Smooth muscle cell (in vitro differentiated cells): ENCODE measurements around the gene KRTAP9-2. TPM values are rescaled to one million over a fixed set of nuclear protein-coding genes. Genes with fewer than 3 reads are reported as not detected.

Source experiments
- DNase-seq: peaks from one replicate; lab custom pipeline; 2025; ENCODE audit not compliant: unreplicated experiment; lab: John Stamatoyannopoulos, UW
- H2AFZ ChIP-seq: fragments of 200-600 bp; sonication (generic); 2 replicates; pipeline ENCODE4 v1.6.0; 2016; ENCODE audit warnings: antibody characterized with exemption, low read depth, mild to moderate bottlenecking
- H3F3A ChIP-seq: fragments of 200-600 bp; sonication (generic); 2 replicates; pipeline ENCODE4 v1.6.0; 2017; ENCODE audit warnings: antibody characterized with exemption, low read depth
- H3K27ac ChIP-seq: fragments of 200-600 bp; sonication (generic); 2 replicates; pipeline ENCODE4 v1.5.1; 2016; ENCODE audit warnings: low read depth, mild to moderate bottlenecking
- H3K27me3 ChIP-seq: fragments of 200-600 bp; sonication (generic); 2 replicates; pipeline ENCODE4 v1.6.1; 2016; ENCODE audit warnings: low read depth, mild to moderate bottlenecking
- H3K36me3 ChIP-seq: fragments of 200-600 bp; sonication (generic); 2 replicates; pipeline ENCODE4 v1.5.1; 2016; ENCODE audit warnings: low read depth
- H3K4me1 ChIP-seq: fragments of 200-600 bp; sonication (generic); 2 replicates; pipeline ENCODE4 v1.5.1; 2016; ENCODE audit warnings: low read depth
- H3K4me2 ChIP-seq: fragments of 200-600 bp; sonication (generic); 2 replicates; pipeline ENCODE4 v1.6.0; 2016; ENCODE audit warnings: mild to moderate bottlenecking
- H3K4me3 ChIP-seq: fragments of 200-600 bp; sonication (generic); 2 replicates; pipeline ENCODE4 v1.5.1; 2016; ENCODE audit warnings: mild to moderate bottlenecking
- H3K79me2 ChIP-seq: fragments of 200-600 bp; sonication (generic); 2 replicates; pipeline ENCODE4 v1.6.0; 2016; ENCODE audit warnings: low read depth, mild to moderate bottlenecking
- H3K9ac ChIP-seq: fragments of 200-600 bp; sonication (generic); 2 replicates; pipeline ENCODE4 v1.6.0; 2016; ENCODE audit warnings: low read depth
- H3K9me3 ChIP-seq: fragments of 200-600 bp; sonication (generic); replicated peaks from 2 replicates; pipeline ENCODE4 v1.5.1; 2016; ENCODE audit warnings: low read depth
- H4K20me1 ChIP-seq: fragments of 200-600 bp; sonication (generic); 2 replicates; pipeline ENCODE4 v1.6.0; 2016; ENCODE audit warnings: low read depth
- CTCF ChIP-seq: fragments of 200-600 bp; sonication (generic); IDR thresholded peaks from 2 replicates; pipeline ENCODE4 v1.5.1; 2017; ENCODE audit warnings: borderline replicate concordance, mild to moderate bottlenecking, antibody characterized with exemption; ENCODE audit not compliant: insufficient read depth, poor library complexity, severe bottlenecking
- WGBS: methylation state at CpG from one replicate; pipeline ENCODE4 v1.1.7; 2016; ENCODE audit warnings: low lambda C conversion rate; 5-methylcytosine and 5-hydroxymethylcytosine counted together
- polyA plus RNA-seq: library from polyadenylated mRNA; unstranded; fragments of >200 nt; fragmentation: Nextera tagmentation; extraction: Ambion mirVana; gene quantifications from 2 replicates; pipeline ENCODE4 v1.2.1, GENCODE V29; 2016
- total RNA-seq: library from RNA; depleted of rRNA; stranded (reverse); fragments of >200 nt; gene quantifications from 2 replicates; pipeline ENCODE4 v1.2.3, GENCODE V29; 2014

Gene KRTAP9-2
- total and polyA plus RNA-seq, 2 experiments from 2014 or later, result not detected

- 73% methylated on average over 5 of the region's 5 CpGs for WGBS
- no peak for DNase-seq
- no peaks in the 10 kb centered on the region for H3K36me3 ChIP-seq
- no peak overlapping the region for H3K4me2 ChIP-seq
- no peaks in the 10 kb centered on the region for H3K27me3 ChIP-seq
- no peak overlapping the region for H3K9ac ChIP-seq
- H3K27ac ChIP-seq, result no peak overlapping the region
- H2AFZ ChIP-seq, result no peak overlapping the region
- H3K79me2 ChIP-seq, result no peaks in the 10 kb centered on the region
- no peaks in the 10 kb centered on the region for H3K4me1 ChIP-seq
- TF ChIP-seq CTCF, result no peak
- no peaks in the 10 kb centered on the region for H4K20me1 ChIP-seq
- no peak overlapping the region for H3K4me3 ChIP-seq
- H3K9me3 ChIP-seq, result peaks cover 3% of the 10 kb centered on the region
- no peaks in the 10 kb centered on the region for H3F3A ChIP-seq
Measured at GRCh38 chr17:41199421-41200078, 26.9 kb upstream of the KRTAP9-2 start.

GRCh38 chr17:41211845-41212466 lies 14.5 kb upstream of the KRTAP9-2 start:
- Histone ChIP-seq H3K4me2 (no peak overlapping the region), H3K27me3 (no peaks in the 10 kb centered on the region), H4K20me1 (no peaks in the 10 kb centered on the region), H2AFZ (no peak overlapping the region), H3F3A (no peaks in the 10 kb centered on the region), H3K27ac (no peak overlapping the region), H3K9me3 (no peaks in the 10 kb centered on the region), H3K4me1 (no peaks in the 10 kb centered on the region), H3K4me3 (no peak overlapping the region), H3K36me3 (no peaks in the 10 kb centered on the region), H3K9ac (no peak overlapping the region), H3K79me2 (no peaks in the 10 kb centered on the region)
- DNase-seq, result no peak
- 92% methylated on average over 1 of the region's 1 CpG for WGBS
- TF ChIP-seq CTCF, result no peak

DNA sequence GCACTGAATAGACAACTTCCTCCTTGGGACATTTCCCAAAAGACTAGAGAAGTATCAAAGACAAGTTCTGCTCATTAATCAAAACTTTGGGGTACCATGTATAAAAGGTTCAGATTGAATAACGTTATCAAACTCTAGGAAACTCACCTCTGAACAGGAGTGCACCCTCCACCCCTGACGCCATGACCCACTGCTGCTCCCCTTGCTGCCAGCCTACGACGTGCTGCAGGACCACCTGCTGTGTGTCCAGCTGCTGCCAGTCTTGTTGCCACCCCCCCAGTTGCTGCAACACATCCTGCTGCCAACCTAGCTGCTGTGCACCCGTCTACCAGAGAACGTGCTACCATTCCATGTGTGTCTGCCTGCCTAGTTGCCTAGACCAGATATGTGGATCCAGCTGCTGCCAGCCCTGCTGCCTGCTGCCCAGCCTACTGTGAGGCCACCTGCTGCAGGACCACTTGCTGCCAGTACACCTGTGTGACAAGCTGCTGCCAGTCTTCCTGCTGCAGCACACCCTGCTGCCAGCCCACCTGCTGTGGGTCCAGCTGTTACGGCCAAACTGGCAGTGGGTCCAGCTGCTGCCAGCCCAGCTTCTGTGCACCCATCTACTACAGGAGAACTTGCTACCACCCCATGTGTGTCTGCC lies 13.8 kb upstream of the KRTAP9-2 start:
- Histone ChIP-seq H3K27me3 (no peaks in the 10 kb centered on the region), H3K9me3 (no peaks in the 10 kb centered on the region), H3K4me1 (no peaks in the 10 kb centered on the region), H2AFZ (no peak overlapping the region), H3K9ac (no peak overlapping the region), H3K27ac (no peak overlapping the region), H4K20me1 (no peaks in the 10 kb centered on the region), H3K36me3 (no peaks in the 10 kb centered on the region), H3K79me2 (no peaks in the 10 kb centered on the region), H3F3A (no peaks in the 10 kb centered on the region), H3K4me3 (no peak overlapping the region), H3K4me2 (no peak overlapping the region)
- 82% methylated on average over 7 of the region's 7 CpGs for WGBS
- no peak for DNase-seq
- no peak for TF ChIP-seq CTCF
